22Rv1 (cell line): Measurements from ENCODE around the gene NEK8.

Experiments
- H3K27ac ChIP-seq: fragments of 450-650 bp; 2 replicates; pipeline ENCODE4 v1.5.1; 2017
- ZFX ChIP-seq: fragments of 450-650 bp; IDR thresholded peaks from 2 replicates; pipeline ENCODE4 v1.6.1; 2017; ENCODE audit warnings: antibody characterized with exemption, borderline replicate concordance
- TF ChIP-seq, protein P1 (sequence below): fragments of 450-650 bp; IDR thresholded peaks from 2 replicates; pipeline ENCODE4 v1.5.1; 2017; ENCODE audit warnings: mild to moderate bottlenecking

Gene NEK8

DNA sequence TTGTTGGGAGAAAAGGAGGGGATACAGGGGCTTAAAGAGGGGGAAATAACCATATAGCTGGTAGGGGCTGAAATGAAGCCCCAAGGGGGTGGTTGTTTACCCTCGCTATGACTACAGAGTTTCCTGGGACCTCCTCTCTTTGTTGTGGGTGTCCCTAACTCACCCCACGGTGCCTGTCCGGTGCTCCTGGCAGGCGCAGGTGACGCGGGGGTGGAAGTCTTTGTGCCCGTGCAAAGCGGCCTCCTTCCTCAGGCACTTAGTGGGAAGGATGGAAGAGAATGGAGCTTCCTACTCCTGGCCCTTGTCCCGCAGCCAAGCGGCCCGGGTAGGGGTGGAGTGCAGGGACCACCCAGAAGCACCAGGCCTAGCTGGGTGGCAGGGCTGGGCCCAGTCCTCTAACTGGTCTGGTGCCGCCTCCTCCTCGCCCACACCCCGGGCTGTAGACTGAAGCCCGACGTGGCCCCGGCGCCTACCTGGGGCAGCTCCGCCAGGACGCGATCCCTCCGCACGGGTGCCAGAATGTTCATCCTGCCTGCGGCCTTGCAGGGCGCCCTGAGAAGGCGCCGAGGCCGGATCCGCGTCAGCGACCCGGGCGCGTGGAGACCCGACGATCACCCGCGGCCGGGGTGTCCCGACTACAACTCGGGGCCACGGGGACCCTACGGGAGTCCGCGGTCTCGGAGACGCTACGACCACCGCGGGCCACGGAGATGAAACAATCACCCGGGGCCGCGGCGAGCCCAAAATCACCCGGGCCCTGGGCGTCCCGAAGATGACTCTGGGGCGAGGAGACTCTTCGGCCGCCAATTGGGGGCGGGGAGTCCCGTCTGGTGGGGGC, 11.6 kb upstream of the NEK8 start:
- no peak for TF ChIP-seq ZFX
- TF ChIP-seq, protein P1, sequence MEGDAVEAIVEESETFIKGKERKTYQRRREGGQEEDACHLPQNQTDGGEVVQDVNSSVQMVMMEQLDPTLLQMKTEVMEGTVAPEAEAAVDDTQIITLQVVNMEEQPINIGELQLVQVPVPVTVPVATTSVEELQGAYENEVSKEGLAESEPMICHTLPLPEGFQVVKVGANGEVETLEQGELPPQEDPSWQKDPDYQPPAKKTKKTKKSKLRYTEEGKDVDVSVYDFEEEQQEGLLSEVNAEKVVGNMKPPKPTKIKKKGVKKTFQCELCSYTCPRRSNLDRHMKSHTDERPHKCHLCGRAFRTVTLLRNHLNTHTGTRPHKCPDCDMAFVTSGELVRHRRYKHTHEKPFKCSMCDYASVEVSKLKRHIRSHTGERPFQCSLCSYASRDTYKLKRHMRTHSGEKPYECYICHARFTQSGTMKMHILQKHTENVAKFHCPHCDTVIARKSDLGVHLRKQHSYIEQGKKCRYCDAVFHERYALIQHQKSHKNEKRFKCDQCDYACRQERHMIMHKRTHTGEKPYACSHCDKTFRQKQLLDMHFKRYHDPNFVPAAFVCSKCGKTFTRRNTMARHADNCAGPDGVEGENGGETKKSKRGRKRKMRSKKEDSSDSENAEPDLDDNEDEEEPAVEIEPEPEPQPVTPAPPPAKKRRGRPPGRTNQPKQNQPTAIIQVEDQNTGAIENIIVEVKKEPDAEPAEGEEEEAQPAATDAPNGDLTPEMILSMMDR: no peak
- no peak overlapping the region for H3K27ac ChIP-seq

DNA sequence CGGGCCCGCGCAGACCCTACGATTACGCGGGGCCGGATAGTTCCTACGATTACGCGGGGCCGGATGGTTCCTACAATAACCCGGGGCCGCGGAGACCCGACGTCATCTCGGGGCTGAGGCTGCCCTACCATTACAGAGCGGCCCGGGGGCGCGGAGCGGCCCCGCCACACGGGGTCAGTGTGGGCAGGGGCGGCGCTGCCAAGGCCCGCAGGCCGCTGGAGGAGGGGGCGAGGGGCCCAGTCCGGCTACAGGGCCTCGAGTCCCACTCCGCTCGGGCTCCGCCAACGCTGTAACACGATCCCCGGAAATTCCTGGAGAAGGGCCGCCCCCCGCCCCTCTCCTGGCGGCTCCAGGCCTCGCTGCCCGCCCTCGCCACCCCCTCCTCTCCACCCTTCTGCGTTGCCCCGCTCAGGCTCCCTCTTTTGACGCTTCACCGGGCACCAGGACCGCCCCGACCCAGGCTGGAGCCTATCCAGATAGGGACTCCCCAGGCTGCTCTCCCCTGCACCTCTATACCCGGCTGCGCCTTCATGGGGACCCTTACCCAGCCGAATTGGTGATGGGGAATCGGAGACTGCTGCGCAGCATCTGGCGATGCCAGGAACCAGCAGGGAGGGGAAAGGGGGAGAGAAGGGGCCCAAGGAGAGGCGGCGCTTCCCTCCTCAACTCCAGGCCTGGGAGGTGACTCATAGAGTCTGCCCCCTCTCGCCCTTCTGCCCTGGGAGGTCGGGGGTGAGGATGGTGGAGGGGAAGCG, 10.8 kb upstream of the NEK8 start, which contains the start of gene RAB34:
RAB34 (minus strand) TSS at position 291 of the 755 bp plus-strand sequence. CDS start 602 bp downstream, outside the sequence.
- TF ChIP-seq, protein P1: peak; percentile 2; the same call in 1 of the 2 replicates
- TF ChIP-seq ZFX: no peak
- peak within 1 kb of the TSS; percentile 99 for H3K27ac ChIP-seq

DNA sequence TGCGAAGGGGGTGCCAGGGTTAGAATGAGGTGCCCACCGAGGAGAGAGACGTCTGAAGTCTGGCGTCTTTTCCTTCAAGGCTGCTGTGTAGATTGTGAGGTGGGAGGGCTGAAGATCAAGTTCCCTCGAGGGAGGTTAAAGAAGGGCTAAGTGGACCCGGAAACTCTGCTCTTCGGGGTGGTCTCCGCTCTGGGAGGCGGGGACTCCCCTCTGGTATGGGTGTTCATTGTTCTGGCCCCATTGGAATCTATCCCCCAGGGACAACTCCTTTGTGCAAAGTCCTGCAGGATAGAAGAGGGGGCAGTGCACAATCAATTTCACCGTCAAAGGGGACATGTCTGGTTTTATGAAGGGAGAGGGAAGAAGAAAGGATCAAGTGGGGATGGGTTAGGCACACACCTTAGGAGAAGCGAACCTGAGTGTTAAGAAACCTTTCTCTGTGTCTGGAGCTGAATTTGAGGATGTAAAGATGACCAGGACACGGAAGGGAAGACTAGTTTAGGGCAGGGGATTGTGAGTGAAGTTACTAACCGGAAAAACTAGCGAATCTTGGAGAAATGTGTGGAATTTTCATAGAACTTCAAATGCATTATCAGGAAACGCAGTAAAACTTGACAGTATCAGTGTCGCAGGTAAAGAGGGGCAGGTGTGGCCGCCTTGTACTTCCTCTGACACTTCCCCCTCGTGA, 10.1 kb upstream of the NEK8 start:
- H3K27ac ChIP-seq: peak overlapping the region; percentile 99

DNA sequence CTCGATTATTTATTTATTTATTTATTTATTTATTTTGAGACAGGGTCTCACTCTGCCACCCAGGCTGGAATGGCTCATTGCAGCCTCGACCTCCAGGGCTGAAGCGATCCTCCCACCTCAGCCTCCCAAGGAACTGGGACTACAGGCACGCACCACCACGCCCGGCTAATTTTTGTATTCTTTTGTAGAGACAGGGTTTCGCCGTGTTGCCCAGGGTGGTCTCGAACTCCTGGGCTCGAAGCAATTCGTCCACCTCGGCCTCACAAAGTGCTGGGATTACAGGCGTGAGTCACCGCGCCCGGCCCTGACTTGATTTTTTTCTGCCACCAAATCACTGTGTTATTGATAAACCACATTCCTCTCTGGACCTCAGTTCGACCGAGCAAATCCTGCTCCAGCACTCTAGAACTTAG, 9.6 kb upstream of the NEK8 start:
- peak overlapping the region; percentile 99 for H3K27ac ChIP-seq
- TF ChIP-seq, protein P1: no peak
- no peak for TF ChIP-seq ZFX

More for the DNA sequence above, 10.1 kb upstream of the NEK8 start:
- TF ChIP-seq, protein P1: no peak
- no peak for TF ChIP-seq ZFX

GRCh38 chr17:28720247-28720996, 8.2 kb upstream of the NEK8 start:
- TF ChIP-seq, protein P1: peak; percentile 42
- TF ChIP-seq ZFX: no peak
- peak overlapping the region; percentile 99 for H3K27ac ChIP-seq

GRCh38 chr17:28720997-28721329, 7.6 kb upstream of the NEK8 start:
- peak overlapping the region; percentile 99 for H3K27ac ChIP-seq
